ENCODE data around the gene ADARB2. TPM values are rescaled to one million over a fixed set of nuclear protein-coding genes. Genes with fewer than 3 reads are reported as not detected.

ADARB2 gene
- total and polyA plus RNA-seq, 8 donors: 0.41 to 0.92 (median 0.76) TPM

GRCh38 chr10:1688531-1688930 is 48.8 kb downstream of the ADARB2 start:
- ATAC-seq (no peak), DNase-seq (no peak)
- peaks cover 0 to 7% of the 10 kb centered on the region in 2 donors for H3K27me3 ChIP-seq
- TF ChIP-seq CTCF (IDR thresholded peaks at IDR 0.05): no peak
- no peaks in the 10 kb centered on the region for H3K4me1 ChIP-seq
- H3K4me3 ChIP-seq: no peak overlapping the region
- H3K27ac ChIP-seq: no peak overlapping the region
- H3K36me3 ChIP-seq: no peaks in the 10 kb centered on the region
- intact Hi-C loops (cut with DNase I): no loop called here
- no peaks in the 10 kb centered on the region for H3K9me3 ChIP-seq

- no peaks in the 10 kb centered on the region for H3K36me3 ChIP-seq
- no peak for ATAC-seq
- H3K4me3 ChIP-seq: no peak overlapping the region
- no peaks in the 10 kb centered on the region for H3K4me1 ChIP-seq
- no peak for TF ChIP-seq CTCF (IDR thresholded peaks at IDR 0.05)
- no peak for DNase-seq
- no peak overlapping the region for H3K27ac ChIP-seq
- intact Hi-C loops (cut with DNase I): no loop called here
- H3K27me3 ChIP-seq: peaks cover 0 to 7% of the 10 kb centered on the region in 2 donors
- H3K9me3 ChIP-seq: no peaks in the 10 kb centered on the region
These were observed 49.6 kb downstream of the ADARB2 start for GRCh38 chr10:1687623-1688150.

GRCh38 chr10:1687190-1687589 is 50.1 kb downstream of the ADARB2 start:
- Histone ChIP-seq H3K4me3 (no peak overlapping the region), H3K27ac (no peak overlapping the region), H3K27me3 (peaks cover 0 to 7% of the 10 kb centered on the region in 2 donors), H3K36me3 (no peaks in the 10 kb centered on the region), H3K4me1 (no peaks in the 10 kb centered on the region), H3K9me3 (no peaks in the 10 kb centered on the region)
- DNase-seq: no peak
- ATAC-seq: no peak
- intact Hi-C loops (cut with DNase I): no loop called here
- TF ChIP-seq CTCF (IDR thresholded peaks at IDR 0.05): no peak

- Histone ChIP-seq H3K27me3 (peaks cover 0 to 7% of the 10 kb centered on the region in 2 donors), H3K4me3 (no peak overlapping the region), H3K9me3 (no peaks in the 10 kb centered on the region), H3K4me1 (no peaks in the 10 kb centered on the region), H3K36me3 (no peaks in the 10 kb centered on the region), H3K27ac (no peak overlapping the region)
- DNase-seq (no peak), ATAC-seq (no peak)
- intact Hi-C loops (cut with DNase I): no loop called here
- TF ChIP-seq CTCF (IDR thresholded peaks at IDR 0.05): no peak
These were observed 50.9 kb downstream of the ADARB2 start for GRCh38 chr10:1686491-1686749.

- peaks cover 0 to 7% of the 10 kb centered on the region in 2 donors for H3K27me3 ChIP-seq
- intact Hi-C loops (cut with DNase I): no loop called here
- H3K4me1 ChIP-seq: no peaks in the 10 kb centered on the region
- TF ChIP-seq CTCF (IDR thresholded peaks at IDR 0.05): no peak
- DNase-seq (no peak), ATAC-seq (no peak)
- no peaks in the 10 kb centered on the region for H3K9me3 ChIP-seq
- no peaks in the 10 kb centered on the region for H3K36me3 ChIP-seq
- H3K4me3 ChIP-seq: no peak overlapping the region
- H3K27ac ChIP-seq: no peak overlapping the region
These were observed 51.4 kb downstream of the ADARB2 start for GRCh38 chr10:1685699-1686490.
